ENCODE results near the gene PPIF. TPM values are rescaled to one million over a fixed set of nuclear protein-coding genes. Genes with fewer than 3 reads are reported as not detected.

PPIF gene
- 147 to 236 TPM (median 178 TPM) in 5 replicates for total RNA-seq (2022; extraction: Qiagen RNA extraction; ENCODE audit: low read depth)

GRCh38 chr10:79347226-79347893, at the start of gene PPIF:
TSS of gene PPIF (plus strand) at chr10:79347469. CDS start at chr10:79347549, 80 bp downstream.

Other genes starting within 250 kb of the PPIF start
- gene ZCCHC24, start 98.2 kb downstream of the PPIF start, total RNA-seq (2022; extraction: Qiagen RNA extraction; ENCODE audit: low read depth), result 2.8 to 5.4 TPM (median 4.6 TPM) in 5 replicates
- 1.7 to 3.8 TPM (median 2.2 TPM) in 5 replicates for gene EIF5AL1, start 165.1 kb downstream of the PPIF start, total RNA-seq (2022; extraction: Qiagen RNA extraction; ENCODE audit: low read depth)
- not detected in 5 replicates for gene SFTPA2, start 212.9 kb downstream of the PPIF start, total RNA-seq (2022; extraction: Qiagen RNA extraction; ENCODE audit: low read depth)